Endodermal cell (in vitro differentiated cells): ENCODE data around the gene RTBDN. TPM values are rescaled to one million over a fixed set of nuclear protein-coding genes. Genes with fewer than 3 reads are reported as not detected.
A peak's percentile ranks its signal among the peaks of the same experiment; 100 is the strongest.
"Not testable (repeated sequence)": the region's sequence is repeated elsewhere in the genome, so short reads cannot be mapped to it uniquely, and the experiment has no call there.

Experiments
- DNase-seq: peaks from one replicate; pipeline ENCODE4 v3.0.0-alpha.2; 2017
- H3K27ac ChIP-seq: 2 replicates; pipeline ENCODE4 v1.5.1; 2013; ENCODE audit warnings: mild to moderate bottlenecking, low read depth, low read length, moderate library complexity
- H3K27me3 ChIP-seq: 2 replicates; pipeline ENCODE4 v1.6.1; 2013; ENCODE audit warnings: mild to moderate bottlenecking, low read length, moderate library complexity; ENCODE audit not compliant: insufficient read depth, control insufficient read depth, poor library complexity, severe bottlenecking
- H3K36me3 ChIP-seq: 2 replicates; pipeline ENCODE4 v1.7.0; 2013; ENCODE audit warnings: mild to moderate bottlenecking, low read length, moderate library complexity; ENCODE audit not compliant: control insufficient read depth, insufficient read depth
- H3K4me1 ChIP-seq: one replicate; pipeline ENCODE4 v1.7.0; 2013; ENCODE audit warnings: low read length; ENCODE audit not compliant: control insufficient read depth, insufficient read depth
- H3K4me3 ChIP-seq: 2 replicates; pipeline ENCODE4 v1.5.1; 2013; ENCODE audit warnings: mild to moderate bottlenecking, low read length, moderate library complexity
- H3K9ac ChIP-seq: 2 replicates; pipeline ENCODE4 v1.6.1; 2013; ENCODE audit warnings: mild to moderate bottlenecking, low read length, moderate library complexity; ENCODE audit not compliant: poor library complexity, severe bottlenecking; ENCODE audit errors: extremely low read depth
- H3K9me3 ChIP-seq: 2 replicates; pipeline ENCODE4 v1.6.1; 2013; ENCODE audit warnings: mild to moderate bottlenecking, low read length, moderate library complexity; ENCODE audit not compliant: control insufficient read depth
- H3K27ac Mint-ChIP-seq: 2 replicates; pipeline ENCODE4 v1.8.0; 2020; ENCODE audit warnings: mixed read lengths
- H3K27me3 Mint-ChIP-seq: 2 replicates; pipeline ENCODE4 v1.8.0; 2021; ENCODE audit warnings: mild to moderate bottlenecking, mixed read lengths; ENCODE audit not compliant: insufficient read depth
- H3K36me3 Mint-ChIP-seq: 2 replicates; pipeline ENCODE4 v1.8.0; 2020; ENCODE audit warnings: low read depth, mixed read lengths
- H3K4me1 Mint-ChIP-seq: 2 replicates; pipeline ENCODE4 v1.8.0; 2020; ENCODE audit warnings: mixed read lengths
- H3K4me3 Mint-ChIP-seq: 2 replicates; pipeline ENCODE4 v1.8.0; 2020; ENCODE audit warnings: mild to moderate bottlenecking, moderate library complexity, mixed read lengths
- H3K9me3 Mint-ChIP-seq: 2 replicates; pipeline ENCODE4 v1.8.0; 2020; ENCODE audit warnings: mild to moderate bottlenecking, mixed read lengths
- CTCF ChIP-seq: fragments of 200-600 bp; sonication (generic); conservative IDR thresholded peaks from 2 replicates; pipeline ENCODE4 v1.5.0; 2021; ENCODE audit warnings: antibody characterized with exemption, mild to moderate bottlenecking
- WGBS, 2 experiments: methylation state at CpG; one replicate each; pipeline versions ENCODE4 v1.1.5 to v1.1.7; 2013; ENCODE audit warnings: missing lambda C conversion rate in 2 of 2, mixed read lengths in 1 of 2; ENCODE audit not compliant: insufficient coverage in 1 of 2, insufficient read length in 1 of 2; 5-methylcytosine and 5-hydroxymethylcytosine counted together
- total RNA-seq, 2 donors: library from RNA; stranded (reverse); fragmentation: NEBNext Ultra II Directional in 1 of 2; extraction: Animal tissue kit (Norgen Biotek cat#: 25700) in 1 of 2; gene quantifications; 2 replicates in 1 of 2; 3 replicates in 1 of 2; pipeline ENCODE4 v1.2.1, GENCODE V29; 2021

RTBDN gene
- total RNA-seq, 2 donors from 2014 or later, result 0.68 to 1.7 TPM

GRCh38 chr19:12847159-12848139 lies 13.1 kb upstream of the RTBDN start:
- H3K4me1 Mint-ChIP-seq, result no peaks in the 10 kb centered on the region
- H3K4me3 ChIP-seq, result no peak overlapping the region
- H3K9me3 ChIP-seq, result no peaks in the 10 kb centered on the region
- H3K27me3 Mint-ChIP-seq, result peaks cover 31% of the 10 kb centered on the region
- peak; percentile 100 for TF ChIP-seq CTCF
- no peaks in the 10 kb centered on the region for H3K9me3 Mint-ChIP-seq
- DNase-seq, result peak; percentile 98
- H3K9ac ChIP-seq, result no peak overlapping the region
- peaks cover 4% of the 10 kb centered on the region for H3K27me3 ChIP-seq
- no peak overlapping the region for H3K27ac ChIP-seq
- no peaks in the 10 kb centered on the region for H3K36me3 Mint-ChIP-seq
- H3K36me3 ChIP-seq, result no peaks in the 10 kb centered on the region
- WGBS, 2 experiments, result 32 to 48% methylated on average over 35 to 69 of the region's 69 CpGs
- H3K4me3 Mint-ChIP-seq, result peak overlapping the region; percentile 26
- H3K4me1 ChIP-seq, result no peaks in the 10 kb centered on the region
- peak overlapping the region; percentile 35 for H3K27ac Mint-ChIP-seq

- not testable (repeated sequence) for H3K27ac Mint-ChIP-seq, H3K4me3 Mint-ChIP-seq, H3K4me1 ChIP-seq, H3K4me1 Mint-ChIP-seq, H3K9me3 Mint-ChIP-seq, H3K9ac ChIP-seq, H3K27ac ChIP-seq, H3K9me3 ChIP-seq, DNase-seq, H3K36me3 ChIP-seq, H3K4me3 ChIP-seq, H3K36me3 Mint-ChIP-seq, H3K27me3 ChIP-seq
- peaks cover 36% of the 10 kb centered on the region for H3K27me3 Mint-ChIP-seq
- WGBS, 2 experiments, result 92% methylated on average over 7 of the region's 7 CpGs; no CpG with 5 or more reads in 1 of the 2 experiments
These were observed 12.2 kb upstream of the RTBDN start for GRCh38 chr19:12846613-12847012.

GRCh38 chr19:12843999-12844732 lies 9.8 kb upstream of the RTBDN start:
- Histone ChIP-seq H3K4me1 (no peaks in the 10 kb centered on the region), H3K27ac (no peak overlapping the region), H3K27me3 (peaks cover 12% of the 10 kb centered on the region), H3K36me3 (no peaks in the 10 kb centered on the region), H3K9ac (no peak overlapping the region), H3K4me3 (no peak overlapping the region), H3K9me3 (no peaks in the 10 kb centered on the region)
- Mint-ChIP-seq H3K4me3 (no peak overlapping the region), H3K27ac (no peak overlapping the region), H3K4me1 (no peaks in the 10 kb centered on the region), H3K27me3 (peaks cover 54% of the 10 kb centered on the region), H3K9me3 (no peaks in the 10 kb centered on the region), H3K36me3 (no peaks in the 10 kb centered on the region)
- TF ChIP-seq CTCF, result no peak
- no peak for DNase-seq
- 86 to 93% methylated on average over 3 of the region's 3 CpGs for WGBS, 2 experiments
